ENCODE measurements around the gene FLT3. TPM values are rescaled to one million over a fixed set of nuclear protein-coding genes. Genes with fewer than 3 reads are reported as not detected.
"Not testable (repeated sequence)": the region's sequence is repeated elsewhere in the genome, so short reads cannot be mapped to it uniquely, and the experiment has no call there.

The FLT3 gene
- total RNA-seq: 0.07 TPM
- long read RNA-seq: 0 reads

DNA sequence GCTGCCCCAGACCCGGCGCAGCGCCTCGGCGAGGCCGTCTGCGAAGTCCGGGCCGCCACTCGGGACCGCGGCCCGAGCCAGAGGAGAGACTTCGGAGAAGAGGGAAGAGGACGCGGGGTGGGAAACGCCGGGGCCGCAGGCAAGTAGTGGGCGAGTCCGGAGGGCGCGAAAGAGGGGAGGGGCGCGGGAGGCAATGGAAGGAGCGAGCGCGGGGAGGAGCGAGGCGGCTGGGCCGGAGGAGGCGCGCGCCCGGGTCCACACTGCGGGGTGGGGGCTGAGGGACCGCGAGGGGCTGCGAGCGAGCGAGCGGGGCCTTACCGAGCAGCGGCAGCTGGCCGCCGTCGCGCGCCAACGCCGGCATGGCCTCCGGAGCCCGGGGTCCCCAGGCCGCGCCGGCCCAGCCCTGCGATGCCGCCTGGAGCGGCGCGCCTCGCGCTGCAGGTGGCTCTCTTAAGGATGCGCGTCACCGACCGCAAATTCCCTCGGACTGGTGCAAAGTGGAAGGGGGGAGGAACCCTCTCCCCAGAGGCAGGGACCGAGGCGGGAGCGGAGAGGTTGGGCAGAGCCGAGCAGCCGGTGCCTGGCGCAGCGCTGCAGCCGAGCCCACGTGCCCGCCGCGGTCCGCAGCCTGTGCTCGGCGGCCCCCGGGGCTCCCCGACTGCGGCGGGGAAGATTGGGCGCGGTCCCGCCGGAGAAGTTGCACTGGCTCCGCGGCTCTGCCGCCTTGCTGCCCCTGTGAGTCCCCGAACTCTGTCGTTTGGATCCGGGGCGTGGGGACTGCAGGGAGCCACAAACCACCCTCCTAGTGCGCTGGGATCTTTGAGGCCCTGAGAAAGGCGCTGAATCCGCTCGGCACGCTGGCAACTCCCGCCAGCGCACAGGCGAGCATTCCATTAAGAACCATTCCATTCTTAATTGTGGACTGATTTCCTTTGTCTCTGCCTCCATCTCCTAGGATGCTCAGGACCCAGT lies at the start of gene FLT3:
Gene FLT3 (minus strand): TSS at position 427 of the 972 bp plus-strand sequence. CDS start 66 bp downstream, at position 361.
- intact Hi-C loops (cut with micrococcal nuclease): no loop called here
- DNase-seq (peak; percentile 48), ATAC-seq (peak; percentile 35)

GRCh38 chr13:28147495-28147894 lies 47.1 kb upstream of the FLT3 start:
- ATAC-seq: no peak
- intact Hi-C loops (cut with micrococcal nuclease): no loop called here
- DNase-seq: no peak

- no peak for DNase-seq
- intact Hi-C loops (cut with micrococcal nuclease): no loop called here
- no peak for ATAC-seq
Observed at GRCh38 chr13:28145049-28145448, 44.7 kb upstream of the FLT3 start.

DNA sequence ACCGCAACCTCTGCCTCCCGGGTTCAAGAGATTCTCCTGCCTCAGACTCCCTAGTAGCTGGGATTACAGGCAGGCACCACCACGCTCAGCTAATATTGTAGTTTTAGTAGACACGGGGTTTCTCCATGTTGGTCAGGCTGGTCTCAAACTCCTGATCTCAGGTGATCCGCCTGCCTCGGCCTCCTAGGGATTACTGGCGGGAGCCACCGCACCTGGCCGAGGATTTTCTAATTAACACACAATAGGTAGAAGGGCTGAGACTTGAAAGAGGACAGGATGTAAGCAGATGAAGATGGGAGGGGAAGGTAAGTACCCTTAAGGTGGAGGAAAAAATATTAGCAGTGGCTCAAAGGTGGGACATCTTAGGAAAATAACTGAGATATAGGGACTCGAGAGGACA lies 41.2 kb upstream of the FLT3 start:
- DNase-seq; ATAC-seq; intact Hi-C loops (cut with micrococcal nuclease): not testable (repeated sequence)

- DNase-seq (no peak), ATAC-seq (no peak)
- intact Hi-C loops (cut with micrococcal nuclease): no loop called here
Observed at GRCh38 chr13:28140433-28141125, 40.2 kb upstream of the FLT3 start.

DNA sequence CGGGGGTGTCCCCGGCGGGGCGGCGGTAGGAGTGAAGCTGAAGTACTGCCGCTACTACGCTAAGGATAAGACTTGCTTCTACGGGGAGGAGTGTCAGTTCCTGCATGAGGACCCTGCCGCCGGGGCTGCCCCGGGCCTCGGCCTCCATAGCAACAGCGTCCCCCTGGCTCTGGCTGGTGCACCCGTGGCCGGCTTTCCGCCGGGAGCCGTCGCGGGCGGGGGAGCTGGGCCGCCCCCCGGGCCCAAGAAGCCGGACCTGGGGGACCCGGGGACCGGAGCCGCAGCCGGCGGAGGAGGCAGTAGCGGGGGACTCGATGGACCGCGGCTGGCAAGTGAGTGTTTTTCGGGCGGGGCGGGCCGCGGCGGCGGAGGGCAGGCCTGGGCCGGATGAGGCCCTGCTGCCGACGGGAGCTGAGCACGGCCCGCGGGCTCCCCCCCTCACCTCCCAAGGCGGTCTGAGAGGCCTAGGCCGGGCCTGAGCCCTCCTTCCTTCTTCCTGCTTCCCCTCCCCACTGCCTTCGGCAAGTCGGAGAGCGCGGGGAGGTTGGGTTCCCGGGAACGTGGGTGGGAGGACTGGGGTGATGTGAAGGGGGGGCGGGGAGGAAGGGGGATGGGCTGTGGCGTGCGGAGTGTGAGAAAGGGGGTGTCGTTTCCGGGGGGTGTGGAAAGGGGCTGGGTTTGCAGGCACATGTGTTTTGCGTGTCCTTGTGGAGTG lies 38.5 kb upstream of the FLT3 start:
- ATAC-seq: peak; percentile 74
- peak; percentile 85 for DNase-seq
- intact Hi-C loops (cut with micrococcal nuclease): no loop called here

DNA sequence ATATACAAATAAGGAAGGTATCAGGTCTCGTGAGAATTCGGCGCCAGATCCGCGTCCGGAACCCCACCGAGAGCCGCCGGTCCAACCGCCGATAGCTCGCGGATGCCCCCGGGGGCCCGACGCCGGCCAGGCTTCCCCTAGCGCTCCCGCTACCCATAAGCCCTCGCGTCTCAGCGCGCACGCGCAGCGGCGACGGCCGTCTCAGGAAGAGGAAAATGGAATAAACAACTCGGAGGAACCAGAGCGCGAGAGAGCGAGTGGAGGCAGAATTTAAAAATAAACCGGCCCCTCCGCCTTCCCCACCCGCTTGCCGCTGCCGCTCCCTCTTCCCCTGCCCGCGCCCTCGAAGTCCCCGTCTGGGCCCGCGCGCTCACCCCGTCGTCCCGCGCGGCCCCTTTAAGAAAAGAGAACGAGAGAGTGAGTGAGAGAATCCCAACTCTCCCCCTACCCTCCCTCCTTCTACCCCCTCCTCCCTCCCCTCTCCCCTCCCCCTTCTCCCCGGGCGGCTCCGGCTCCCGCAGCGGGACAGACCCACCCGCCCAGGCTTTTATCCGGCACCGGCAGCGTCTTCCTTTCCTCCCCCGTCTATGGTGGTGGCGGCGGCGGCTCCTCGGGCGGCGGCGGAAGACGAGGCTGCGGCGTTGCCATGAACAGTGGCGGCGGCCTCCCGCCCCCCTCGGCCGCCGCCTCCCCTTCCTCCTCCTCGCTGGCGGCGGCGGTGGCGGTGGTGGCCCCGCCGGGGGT lies 37.8 kb upstream of the FLT3 start, which contains the start of gene PAN3:
Gene PAN3 (plus strand): TSS at position 534 of the 744 bp plus-strand sequence. CDS start 113 bp downstream, at position 647.
- peak; percentile 96 for DNase-seq
- intact Hi-C loops (cut with micrococcal nuclease): no loop called here
- ATAC-seq: peak; percentile 89

GRCh38 chr13:28137596-28137995 lies 37.2 kb upstream of the FLT3 start:
- no peak for ATAC-seq
- intact Hi-C loops (cut with micrococcal nuclease): no loop called here
- DNase-seq: no peak

- intact Hi-C loops (cut with micrococcal nuclease): no loop called here
- DNase-seq (no peak), ATAC-seq (no peak)
Observed at GRCh38 chr13:28136916-28137315, 36.5 kb upstream of the FLT3 start.

DNA sequence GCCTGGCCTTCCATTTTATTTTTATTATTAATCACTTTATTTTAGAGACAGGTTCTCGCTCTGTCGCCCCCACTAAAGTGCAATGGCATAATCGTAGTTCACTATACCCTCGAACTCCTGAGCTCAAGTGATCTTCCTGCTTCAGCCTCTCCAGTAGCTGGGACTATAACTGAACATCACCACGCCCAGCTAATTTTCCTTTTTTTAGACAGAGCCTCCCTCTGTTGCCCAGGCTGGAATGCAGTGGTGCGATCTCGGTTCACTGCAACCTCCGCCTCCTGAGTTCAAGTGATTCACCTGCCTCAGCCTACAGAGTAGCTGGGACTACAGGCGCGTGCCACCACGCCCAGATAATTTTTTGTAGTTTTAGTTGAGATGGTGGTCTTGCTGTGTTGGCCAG lies 31.3 kb upstream of the FLT3 start:
- DNase-seq: no peak
- intact Hi-C loops (cut with micrococcal nuclease): no loop called here
- no peak for ATAC-seq

DNA sequence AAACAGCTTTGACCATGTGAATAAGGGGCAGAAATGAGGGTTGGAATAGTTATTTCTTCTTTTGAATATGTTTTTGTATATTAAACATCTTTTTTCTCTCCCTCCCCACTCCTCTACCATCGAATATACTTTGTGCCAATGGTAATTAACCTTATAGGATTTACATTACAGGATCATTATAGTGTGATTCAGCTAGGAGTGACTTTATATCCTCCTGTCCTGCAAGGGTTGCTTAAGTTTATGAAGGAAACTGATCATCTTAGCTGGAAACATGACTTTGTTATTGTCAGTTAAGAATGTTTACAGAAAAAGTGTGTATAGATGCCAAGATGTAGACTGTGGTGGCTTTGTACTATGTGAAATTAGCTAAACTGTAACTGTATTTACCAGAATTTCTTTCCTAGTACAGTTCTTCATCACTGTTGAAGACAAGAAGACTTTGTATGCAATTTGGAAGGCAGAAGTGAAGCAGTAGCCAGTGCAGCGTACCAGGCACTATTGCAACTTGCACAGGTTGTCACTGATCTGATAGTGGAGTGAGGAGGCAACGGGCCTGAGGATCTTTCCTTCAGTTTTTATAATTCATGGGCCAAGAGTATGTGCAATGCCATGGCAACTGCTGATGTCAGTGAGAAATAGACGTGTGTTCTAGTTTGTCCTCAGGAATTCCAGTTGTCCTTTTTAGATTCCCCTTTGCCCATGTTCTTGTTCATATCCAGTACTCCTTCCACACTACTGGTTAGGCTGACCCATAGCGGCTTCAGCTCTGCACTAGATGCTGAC lies 29.7 kb upstream of the FLT3 start:
- intact Hi-C loops (cut with micrococcal nuclease): no loop called here
- no peak for ATAC-seq
- no peak for DNase-seq

DNA sequence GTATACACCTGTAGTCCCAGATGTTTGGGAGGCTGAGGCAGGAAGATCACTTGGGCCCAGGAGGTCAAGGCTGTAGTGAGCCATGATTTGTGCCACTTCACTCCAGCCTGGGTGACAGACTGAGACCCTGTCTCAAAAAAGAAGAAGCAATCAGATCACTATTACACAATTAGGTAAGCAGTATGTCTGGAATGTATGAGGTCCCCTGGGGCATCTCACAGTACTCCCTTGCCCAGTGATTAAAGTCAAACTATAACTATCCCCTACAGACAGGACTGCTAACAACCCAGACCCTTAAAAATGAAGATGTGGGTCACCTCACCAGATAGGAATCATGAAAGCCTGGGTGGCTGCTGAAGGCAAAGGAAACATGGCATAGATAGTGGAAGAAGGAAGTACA lies 28.6 kb upstream of the FLT3 start:
- ATAC-seq (no peak), DNase-seq (no peak)
- intact Hi-C loops (cut with micrococcal nuclease): no loop called here

- ATAC-seq (no peak), DNase-seq (no peak)
- intact Hi-C loops (cut with micrococcal nuclease): no loop called here
Observed at GRCh38 chr13:28128030-28128429, 27.7 kb upstream of the FLT3 start.

DNA sequence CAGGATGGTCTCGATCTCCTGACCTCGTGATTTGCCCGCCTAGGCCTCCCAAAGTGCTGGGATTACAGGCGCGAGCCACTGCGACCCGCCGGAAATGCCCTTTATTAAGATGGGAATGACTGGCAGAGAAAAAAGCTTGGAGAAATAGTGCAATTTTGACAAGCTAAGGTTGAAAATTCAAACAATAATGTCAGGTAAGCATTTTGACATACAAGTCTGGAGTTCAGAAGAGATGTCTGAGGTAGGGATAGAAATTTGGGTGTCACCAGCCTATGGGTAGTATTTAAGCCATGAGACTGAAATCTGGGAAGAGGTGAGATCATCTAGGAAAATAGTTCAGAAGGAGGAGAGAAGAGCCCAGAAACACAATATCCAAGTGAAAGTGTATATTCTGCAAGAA lies 20.8 kb upstream of the FLT3 start:
- intact Hi-C loops (cut with micrococcal nuclease): no loop called here
- DNase-seq (no peak), ATAC-seq (no peak)

- ATAC-seq (no peak), DNase-seq (no peak)
- intact Hi-C loops (cut with micrococcal nuclease): no loop called here
Observed at GRCh38 chr13:28120317-28120716, 19.9 kb upstream of the FLT3 start.

DNA sequence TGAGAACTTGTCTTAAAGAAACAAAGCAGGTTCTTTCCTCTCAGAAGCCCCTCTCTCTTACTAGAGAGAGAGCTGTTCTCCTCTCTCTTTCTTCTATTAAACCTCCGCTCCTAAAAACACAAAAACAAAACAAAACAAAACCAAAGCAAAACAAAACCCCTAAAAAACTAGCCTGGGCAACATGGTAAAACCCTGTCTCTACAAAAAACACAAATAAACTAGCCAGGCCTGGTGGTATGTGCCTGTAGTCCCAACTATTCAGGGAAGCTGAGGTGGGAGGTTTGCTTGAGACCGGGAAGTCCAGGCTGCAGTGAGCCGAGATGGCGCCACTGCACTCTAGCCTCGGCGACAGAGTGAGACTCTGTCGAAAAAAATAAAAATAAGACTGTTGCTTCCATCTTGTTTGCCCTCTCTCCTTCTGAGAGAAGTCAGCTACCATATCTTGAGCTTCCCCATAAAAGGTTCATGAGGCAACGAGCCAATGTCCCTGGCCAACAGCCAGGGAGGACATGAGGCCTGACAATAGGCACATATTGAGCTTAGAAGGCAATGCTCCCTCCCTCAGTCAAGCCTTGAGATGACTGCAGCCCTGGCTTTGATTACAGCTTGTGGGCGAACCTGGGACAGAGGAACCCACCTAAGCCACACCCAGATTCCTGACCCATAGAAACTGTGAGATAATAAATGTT lies 17.5 kb upstream of the FLT3 start:
- intact Hi-C loops (cut with micrococcal nuclease): no loop called here
- peak; percentile 72 for ATAC-seq

GRCh38 chr13:28116736-28117135 lies 16.4 kb upstream of the FLT3 start:
- DNase-seq: no peak
- intact Hi-C loops (cut with micrococcal nuclease): no loop called here

More for the DNA sequence above, 17.5 kb upstream of the FLT3 start:
- peak; percentile 82 for DNase-seq

GRCh38 chr13:28110414-28110813 lies 10.0 kb upstream of the FLT3 start:
- ATAC-seq: no peak
- intact Hi-C loops (cut with micrococcal nuclease): no loop called here
- no peak for DNase-seq

More at GRCh38 chr13:28116736-28117135, 16.4 kb upstream of the FLT3 start:
- no peak for ATAC-seq
